PC-3 (cell line): ENCODE measurements around the gene TELO2.

Experiments
- EZH2 ChIP-seq: fragments of 300-600 bp; sonication (generic); IDR thresholded peaks from one replicate; pipeline ENCODE4 v1.6.1; 2017; ENCODE audit warnings: antibody characterized with exemption, mild to moderate bottlenecking, low read length; ENCODE audit not compliant: unreplicated experiment
- EZH2phosphoT487 ChIP-seq: fragments of 300-600 bp; sonication (generic); IDR thresholded peaks from 2 replicates; pipeline ENCODE4 v1.6.1; 2018; ENCODE audit warnings: mild to moderate bottlenecking, antibody characterized with exemption, low read length, borderline replicate concordance
- TF ChIP-seq, protein P1 (sequence below): fragments of 300-600 bp; sonication (generic); conservative IDR thresholded peaks from 2 replicates; pipeline ENCODE4 v1.5.1; 2017; ENCODE audit warnings: antibody characterized with exemption, low read depth, mild to moderate bottlenecking, low read length

DNA sequence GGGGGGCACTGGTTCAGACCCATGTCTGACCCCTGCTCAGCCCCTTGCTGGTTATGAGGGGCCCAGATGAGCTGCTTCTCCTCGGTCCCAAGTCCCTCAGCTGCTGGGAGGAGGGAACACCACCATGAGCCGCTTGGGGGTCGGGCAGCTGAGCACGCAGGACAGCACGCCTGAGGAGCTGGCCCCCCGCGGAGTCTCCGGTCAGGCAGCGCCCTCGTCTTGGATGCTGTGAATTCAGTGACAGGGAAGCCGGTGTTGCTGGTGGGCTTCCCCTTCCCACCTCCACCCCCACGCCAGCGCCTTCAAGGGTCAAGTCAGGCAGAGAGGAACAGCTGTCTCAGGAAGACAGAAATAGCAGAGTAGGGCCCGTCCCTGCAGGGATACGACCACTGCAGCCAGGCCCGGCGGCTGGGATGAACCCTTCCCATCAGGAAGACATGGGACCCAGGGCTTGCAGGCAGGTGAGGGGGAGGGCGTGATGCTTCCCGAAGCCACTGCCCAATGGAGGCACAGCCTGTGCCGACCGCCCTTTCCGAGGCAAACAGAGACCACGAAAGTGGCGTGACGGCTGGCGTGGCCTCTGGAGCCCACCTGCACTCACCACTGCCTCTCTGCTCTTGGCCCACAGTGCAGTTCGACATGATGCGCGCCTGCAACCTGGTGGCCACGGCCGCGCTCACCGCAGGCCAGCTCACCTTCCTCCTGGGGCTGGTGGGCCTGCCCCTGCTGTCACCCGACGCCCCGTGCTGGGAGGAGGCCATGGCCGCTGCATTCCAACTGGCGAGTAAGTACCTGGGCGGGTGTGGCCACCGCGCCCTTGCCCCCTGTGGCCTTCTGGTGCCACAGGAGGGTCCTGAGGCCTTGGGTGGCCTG lies 48.4 kb downstream of the TELO2 start:
- TF ChIP-seq, protein P1, sequence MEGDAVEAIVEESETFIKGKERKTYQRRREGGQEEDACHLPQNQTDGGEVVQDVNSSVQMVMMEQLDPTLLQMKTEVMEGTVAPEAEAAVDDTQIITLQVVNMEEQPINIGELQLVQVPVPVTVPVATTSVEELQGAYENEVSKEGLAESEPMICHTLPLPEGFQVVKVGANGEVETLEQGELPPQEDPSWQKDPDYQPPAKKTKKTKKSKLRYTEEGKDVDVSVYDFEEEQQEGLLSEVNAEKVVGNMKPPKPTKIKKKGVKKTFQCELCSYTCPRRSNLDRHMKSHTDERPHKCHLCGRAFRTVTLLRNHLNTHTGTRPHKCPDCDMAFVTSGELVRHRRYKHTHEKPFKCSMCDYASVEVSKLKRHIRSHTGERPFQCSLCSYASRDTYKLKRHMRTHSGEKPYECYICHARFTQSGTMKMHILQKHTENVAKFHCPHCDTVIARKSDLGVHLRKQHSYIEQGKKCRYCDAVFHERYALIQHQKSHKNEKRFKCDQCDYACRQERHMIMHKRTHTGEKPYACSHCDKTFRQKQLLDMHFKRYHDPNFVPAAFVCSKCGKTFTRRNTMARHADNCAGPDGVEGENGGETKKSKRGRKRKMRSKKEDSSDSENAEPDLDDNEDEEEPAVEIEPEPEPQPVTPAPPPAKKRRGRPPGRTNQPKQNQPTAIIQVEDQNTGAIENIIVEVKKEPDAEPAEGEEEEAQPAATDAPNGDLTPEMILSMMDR, result no peak
- TF ChIP-seq EZH2 (no peak), EZH2phosphoT487 (no peak)
